Measurements from ENCODE around the gene PSMB5. TPM values are rescaled to one million over a fixed set of nuclear protein-coding genes. Genes with fewer than 3 reads are reported as not detected.

PSMB5 gene
- total and polyA plus RNA-seq, 9 of the 15 experiments (the other 6 are each of a cell fraction or from before 2014, with no cell fraction given): 198 to 1,870 (median 269) TPM

DNA sequence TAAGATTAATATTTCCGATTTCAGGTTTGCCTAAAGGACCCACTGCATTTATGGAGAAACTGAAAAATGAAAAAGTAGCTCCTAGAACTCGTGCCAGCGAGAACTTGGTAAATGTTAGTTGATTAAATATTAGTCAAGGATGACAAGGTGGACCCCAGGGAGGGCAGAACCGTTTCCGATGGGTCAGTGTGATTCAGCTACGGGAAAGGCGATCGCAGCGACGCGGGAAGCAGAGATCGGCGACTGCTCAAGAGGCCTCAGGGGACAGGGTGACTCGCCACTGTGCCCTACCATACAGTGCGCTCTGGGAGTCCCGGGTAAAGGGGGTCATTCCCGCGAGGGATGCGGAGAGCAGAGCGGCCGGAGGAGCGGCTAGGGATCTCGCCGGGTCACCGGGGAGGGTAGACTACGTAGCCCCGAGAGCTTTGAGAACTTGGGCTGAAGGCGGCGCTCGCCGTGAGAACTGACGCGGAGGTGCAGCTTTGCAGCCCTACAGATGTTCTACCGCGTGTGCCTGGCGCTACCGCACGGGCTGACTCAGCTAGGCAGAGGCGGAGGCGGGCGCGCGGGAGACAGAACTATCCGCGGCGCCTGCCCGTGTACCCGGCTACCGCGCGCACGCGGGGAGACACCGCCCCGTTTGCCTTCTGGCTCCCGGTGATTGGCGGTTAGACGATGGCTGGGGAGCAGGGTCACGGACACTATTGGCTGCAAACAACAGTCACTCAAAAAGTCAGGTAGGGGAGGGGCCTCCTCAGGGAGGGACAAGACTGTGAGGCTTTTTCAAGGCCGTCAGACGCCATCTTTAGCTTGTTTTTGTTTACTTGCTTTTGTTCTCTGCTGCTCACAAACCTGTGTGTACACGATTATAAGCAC lies 27.9 kb downstream of the PSMB5 start (continued):
- TF ChIP-seq, protein P1, sequence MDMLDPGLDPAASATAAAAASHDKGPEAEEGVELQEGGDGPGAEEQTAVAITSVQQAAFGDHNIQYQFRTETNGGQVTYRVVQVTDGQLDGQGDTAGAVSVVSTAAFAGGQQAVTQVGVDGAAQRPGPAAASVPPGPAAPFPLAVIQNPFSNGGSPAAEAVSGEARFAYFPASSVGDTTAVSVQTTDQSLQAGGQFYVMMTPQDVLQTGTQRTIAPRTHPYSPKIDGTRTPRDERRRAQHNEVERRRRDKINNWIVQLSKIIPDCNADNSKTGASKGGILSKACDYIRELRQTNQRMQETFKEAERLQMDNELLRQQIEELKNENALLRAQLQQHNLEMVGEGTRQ (CRISPR knock-in tag; IDR thresholded peaks at IDR 0.05): no peak
- TF ChIP-seq, protein P2, sequence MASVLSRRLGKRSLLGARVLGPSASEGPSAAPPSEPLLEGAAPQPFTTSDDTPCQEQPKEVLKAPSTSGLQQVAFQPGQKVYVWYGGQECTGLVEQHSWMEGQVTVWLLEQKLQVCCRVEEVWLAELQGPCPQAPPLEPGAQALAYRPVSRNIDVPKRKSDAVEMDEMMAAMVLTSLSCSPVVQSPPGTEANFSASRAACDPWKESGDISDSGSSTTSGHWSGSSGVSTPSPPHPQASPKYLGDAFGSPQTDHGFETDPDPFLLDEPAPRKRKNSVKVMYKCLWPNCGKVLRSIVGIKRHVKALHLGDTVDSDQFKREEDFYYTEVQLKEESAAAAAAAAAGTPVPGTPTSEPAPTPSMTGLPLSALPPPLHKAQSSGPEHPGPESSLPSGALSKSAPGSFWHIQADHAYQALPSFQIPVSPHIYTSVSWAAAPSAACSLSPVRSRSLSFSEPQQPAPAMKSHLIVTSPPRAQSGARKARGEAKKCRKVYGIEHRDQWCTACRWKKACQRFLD (CRISPR knock-in tag; IDR thresholded peaks at IDR 0.05): no peak; the same call in 1 of the 2 replicates
- TF ChIP-seq MTF1 (CRISPR knock-in tag; IDR thresholded peaks at IDR 0.05; ENCODE audit: borderline replicate concordance) (no peak), RBM39 (optimal IDR thresholded peaks at IDR 0.05; ENCODE audit: low read depth, low read length) (peak; percentile 94), KHSRP (IDR thresholded peaks at IDR 0.05) (no peak), ZBTB17 (CRISPR knock-in tag; IDR thresholded peaks at IDR 0.05) (0 out of 2 replicates have a peak, but pooled peaks have one; percentile 38), HNRNPK (IDR thresholded peaks at IDR 0.05; ENCODE audit: low read depth, low read length, poor library complexity, severe bottlenecking) (no peak), SMARCB1 (IDR thresholded peaks at IDR 0.05; ENCODE audit: insufficient read length, low read depth) (no peak), SMAD1 (IDR thresholded peaks at IDR 0.05; ENCODE audit: low read depth, low read length, partially characterized antibody) (peak; percentile 17), ZNF133 (CRISPR knock-in tag; IDR thresholded peaks at IDR 0.05) (no peak), ESRRB (CRISPR knock-in tag; IDR thresholded peaks at IDR 0.05; ENCODE audit: borderline replicate concordance) (no peak), SIN3A (IDR thresholded peaks at IDR 0.05; ENCODE audit: borderline replicate concordance in 2 of 2, control insufficient read depth in 1 of 2, low read depth in 2 of 2, low read length in 2 of 2) (0 out of 4 replicates have a peak, but pooled peaks of 1 of the 2 experiments have one; percentile 36), HDAC6 (IDR thresholded peaks at IDR 0.05; ENCODE audit: low read depth, low read length) (no peak), NR2C1 (IDR thresholded peaks at IDR 0.05) (no peak), NR2C1 (tag; IDR thresholded peaks at IDR 0.05) (no peak; the same call in 1 of the 2 replicates), ZNF175 (CRISPR knock-in tag; IDR thresholded peaks at IDR 0.05; ENCODE audit: low read depth) (no peak; the same call in 1 of the 2 replicates), GATAD2A (IDR thresholded peaks at IDR 0.05) (no peak), SAP30 (IDR thresholded peaks at IDR 0.05; ENCODE audit: borderline replicate concordance, insufficient read depth, low read depth, low read length, poor library complexity, severe bottlenecking) (peak; percentile 65), TRIM24 (IDR thresholded peaks at IDR 0.05) (peak in 1 of 2 experiments; percentile 27; a peak in 1 of 4 replicates), ZNF146 (CRISPR knock-in tag; IDR thresholded peaks at IDR 0.05; ENCODE audit: unreplicated experiment) (no peak)
- TF ChIP-seq, protein P3, sequence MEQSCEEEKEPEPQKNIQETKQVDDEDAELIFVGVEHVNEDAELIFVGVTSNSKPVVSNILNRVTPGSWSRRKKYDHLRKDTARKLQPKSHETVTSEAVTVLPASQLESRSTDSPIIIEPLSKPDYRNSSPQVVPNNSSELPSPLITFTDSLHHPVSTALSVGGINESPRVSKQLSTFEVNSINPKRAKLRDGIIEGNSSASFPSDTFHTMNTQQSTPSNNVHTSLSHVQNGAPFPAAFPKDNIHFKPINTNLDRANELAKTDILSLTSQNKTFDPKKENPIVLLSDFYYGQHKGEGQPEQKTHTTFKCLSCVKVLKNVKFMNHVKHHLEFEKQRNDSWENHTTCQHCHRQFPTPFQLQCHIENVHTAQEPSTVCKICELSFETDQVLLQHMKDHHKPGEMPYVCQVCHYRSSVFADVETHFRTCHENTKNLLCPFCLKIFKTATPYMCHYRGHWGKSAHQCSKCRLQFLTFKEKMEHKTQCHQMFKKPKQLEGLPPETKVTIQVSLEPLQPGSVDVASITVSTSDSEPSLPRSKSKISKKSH (CRISPR knock-in tag; IDR thresholded peaks at IDR 0.05): no peak
- TF ChIP-seq, protein P4, sequence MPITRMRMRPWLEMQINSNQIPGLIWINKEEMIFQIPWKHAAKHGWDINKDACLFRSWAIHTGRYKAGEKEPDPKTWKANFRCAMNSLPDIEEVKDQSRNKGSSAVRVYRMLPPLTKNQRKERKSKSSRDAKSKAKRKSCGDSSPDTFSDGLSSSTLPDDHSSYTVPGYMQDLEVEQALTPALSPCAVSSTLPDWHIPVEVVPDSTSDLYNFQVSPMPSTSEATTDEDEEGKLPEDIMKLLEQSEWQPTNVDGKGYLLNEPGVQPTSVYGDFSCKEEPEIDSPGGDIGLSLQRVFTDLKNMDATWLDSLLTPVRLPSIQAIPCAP (CRISPR knock-in tag; IDR thresholded peaks at IDR 0.05; ENCODE audit: borderline replicate concordance): no peak
